ENCODE results near the gene LAMB3.

LAMB3 gene

GRCh38 chr1:209619696-209620486 lies 32.3 kb downstream of the LAMB3 start:
- no peak for TF ChIP-seq ZNF274 (IDR thresholded peaks at IDR 0.05; ENCODE audit: low read depth, low read length)
- TF ChIP-seq SUZ12 (IDR thresholded peaks at IDR 0.05; ENCODE audit: extremely low read depth, insufficient read depth, insufficient read length) = no peak
- TF ChIP-seq YY1 (IDR thresholded peaks at IDR 0.05; ENCODE audit: insufficient read depth, insufficient read length) = no peak
- Histone ChIP-seq H3K36me3 (ENCODE audit: insufficient read depth, insufficient read length, low read length) (no peaks in the 10 kb centered on the region), H3K9ac (ENCODE audit: insufficient read length, low read depth) (no peak overlapping the region), H3K27me3 (ENCODE audit: insufficient read depth, insufficient read length) (no peaks in the 10 kb centered on the region), H3K9me3 (ENCODE audit: insufficient read depth, low read length) (peaks cover 15% of the 10 kb centered on the region; the same call in 1 of the 2 replicates), H3K4me3 (ENCODE audit: insufficient read length, low read depth) (no peak overlapping the region), H3K4me1 (ENCODE audit: insufficient read depth, insufficient read length) (no peaks in the 10 kb centered on the region)
- no peak for DNase-seq (ENCODE audit: low read depth, low spot score)

GRCh38 chr1:209618756-209619420 lies 33.3 kb downstream of the LAMB3 start:
- DNase-seq (ENCODE audit: low read depth, low spot score) = no peak

GRCh38 chr1:209618291-209618690 lies 33.9 kb downstream of the LAMB3 start:
- Histone ChIP-seq H3K4me1 (ENCODE audit: insufficient read depth, insufficient read length) (no peaks in the 10 kb centered on the region), H3K36me3 (ENCODE audit: insufficient read depth, insufficient read length, low read length) (no peaks in the 10 kb centered on the region), H3K4me3 (ENCODE audit: insufficient read length, low read depth) (no peak overlapping the region), H3K9me3 (ENCODE audit: insufficient read depth, low read length) (peaks cover 15% of the 10 kb centered on the region; the same call in 1 of the 2 replicates), H3K27me3 (ENCODE audit: insufficient read depth, insufficient read length) (no peaks in the 10 kb centered on the region), H3K9ac (ENCODE audit: insufficient read length, low read depth) (no peak overlapping the region)
- no peak for DNase-seq (ENCODE audit: low read depth, low spot score)
- TF ChIP-seq ZNF274 (IDR thresholded peaks at IDR 0.05; ENCODE audit: low read depth, low read length) = no peak
- TF ChIP-seq SUZ12 (IDR thresholded peaks at IDR 0.05; ENCODE audit: extremely low read depth, insufficient read depth, insufficient read length) = no peak
- TF ChIP-seq YY1 (IDR thresholded peaks at IDR 0.05; ENCODE audit: insufficient read depth, insufficient read length) = no peak

More at GRCh38 chr1:209618756-209619420, 33.3 kb downstream of the LAMB3 start:
- TF ChIP-seq SUZ12 (IDR thresholded peaks at IDR 0.05; ENCODE audit: extremely low read depth, insufficient read depth, insufficient read length) (no peak), ZNF274 (IDR thresholded peaks at IDR 0.05; ENCODE audit: low read depth, low read length) (no peak), YY1 (IDR thresholded peaks at IDR 0.05; ENCODE audit: insufficient read depth, insufficient read length) (no peak)
- Histone ChIP-seq H3K27me3 (ENCODE audit: insufficient read depth, insufficient read length) (no peaks in the 10 kb centered on the region), H3K4me1 (ENCODE audit: insufficient read depth, insufficient read length) (no peaks in the 10 kb centered on the region), H3K9ac (ENCODE audit: insufficient read length, low read depth) (no peak overlapping the region), H3K36me3 (ENCODE audit: insufficient read depth, insufficient read length, low read length) (no peaks in the 10 kb centered on the region), H3K9me3 (ENCODE audit: insufficient read depth, low read length) (peaks cover 15% of the 10 kb centered on the region; the same call in 1 of the 2 replicates), H3K4me3 (ENCODE audit: insufficient read length, low read depth) (no peak overlapping the region)

- Histone ChIP-seq H3K9ac (ENCODE audit: insufficient read length, low read depth) (no peak overlapping the region), H3K4me1 (ENCODE audit: insufficient read depth, insufficient read length) (no peaks in the 10 kb centered on the region), H3K9me3 (ENCODE audit: insufficient read depth, low read length) (peaks cover 15% of the 10 kb centered on the region; the same call in 1 of the 2 replicates), H3K27me3 (ENCODE audit: insufficient read depth, insufficient read length) (no peaks in the 10 kb centered on the region), H3K4me3 (ENCODE audit: insufficient read length, low read depth) (no peak overlapping the region), H3K36me3 (ENCODE audit: insufficient read depth, insufficient read length, low read length) (no peaks in the 10 kb centered on the region)
- no peak for TF ChIP-seq SUZ12 (IDR thresholded peaks at IDR 0.05; ENCODE audit: extremely low read depth, insufficient read depth, insufficient read length)
- TF ChIP-seq YY1 (IDR thresholded peaks at IDR 0.05; ENCODE audit: insufficient read depth, insufficient read length) = no peak
- no peak for TF ChIP-seq ZNF274 (IDR thresholded peaks at IDR 0.05; ENCODE audit: low read depth, low read length)
- DNase-seq (ENCODE audit: low read depth, low spot score) = no peak
Observed at GRCh38 chr1:209617755-209618154, 34.5 kb downstream of the LAMB3 start.

- no peak overlapping the region for H3K4me3 ChIP-seq (ENCODE audit: insufficient read length, low read depth)
- no peaks in the 10 kb centered on the region for H3K4me1 ChIP-seq (ENCODE audit: insufficient read depth, insufficient read length)
- H3K9ac ChIP-seq (ENCODE audit: insufficient read length, low read depth) = no peak overlapping the region
- H3K9me3 ChIP-seq (ENCODE audit: insufficient read depth, low read length) = peaks cover 15% of the 10 kb centered on the region; the same call in 1 of the 2 replicates
- H3K27me3 ChIP-seq (ENCODE audit: insufficient read depth, insufficient read length) = no peaks in the 10 kb centered on the region
- no peak for TF ChIP-seq YY1 (IDR thresholded peaks at IDR 0.05; ENCODE audit: insufficient read depth, insufficient read length)
- TF ChIP-seq ZNF274 (IDR thresholded peaks at IDR 0.05; ENCODE audit: low read depth, low read length) = no peak
- TF ChIP-seq SUZ12 (IDR thresholded peaks at IDR 0.05; ENCODE audit: extremely low read depth, insufficient read depth, insufficient read length) = no peak
- H3K36me3 ChIP-seq (ENCODE audit: insufficient read depth, insufficient read length, low read length) = no peaks in the 10 kb centered on the region
- no peak for DNase-seq (ENCODE audit: low read depth, low spot score)
Observed at GRCh38 chr1:209617047-209617673, 35.1 kb downstream of the LAMB3 start.

- H3K27me3 ChIP-seq (ENCODE audit: insufficient read depth, insufficient read length) = no peaks in the 10 kb centered on the region
- H3K36me3 ChIP-seq (ENCODE audit: insufficient read depth, insufficient read length, low read length) = no peaks in the 10 kb centered on the region
- TF ChIP-seq YY1 (IDR thresholded peaks at IDR 0.05; ENCODE audit: insufficient read depth, insufficient read length) = no peak
- no peak for TF ChIP-seq ZNF274 (IDR thresholded peaks at IDR 0.05; ENCODE audit: low read depth, low read length)
- no peak for TF ChIP-seq SUZ12 (IDR thresholded peaks at IDR 0.05; ENCODE audit: extremely low read depth, insufficient read depth, insufficient read length)
- peaks cover 15% of the 10 kb centered on the region; the same call in 1 of the 2 replicates for H3K9me3 ChIP-seq (ENCODE audit: insufficient read depth, low read length)
- DNase-seq (ENCODE audit: low read depth, low spot score) = no peak
- no peak overlapping the region for H3K9ac ChIP-seq (ENCODE audit: insufficient read length, low read depth)
- no peaks in the 10 kb centered on the region for H3K4me1 ChIP-seq (ENCODE audit: insufficient read depth, insufficient read length)
- H3K4me3 ChIP-seq (ENCODE audit: insufficient read length, low read depth) = no peak overlapping the region
Observed at GRCh38 chr1:209616366-209617046, 35.7 kb downstream of the LAMB3 start.
